ENCODE data around the gene MGAT4A.

Gene MGAT4A

DNA sequence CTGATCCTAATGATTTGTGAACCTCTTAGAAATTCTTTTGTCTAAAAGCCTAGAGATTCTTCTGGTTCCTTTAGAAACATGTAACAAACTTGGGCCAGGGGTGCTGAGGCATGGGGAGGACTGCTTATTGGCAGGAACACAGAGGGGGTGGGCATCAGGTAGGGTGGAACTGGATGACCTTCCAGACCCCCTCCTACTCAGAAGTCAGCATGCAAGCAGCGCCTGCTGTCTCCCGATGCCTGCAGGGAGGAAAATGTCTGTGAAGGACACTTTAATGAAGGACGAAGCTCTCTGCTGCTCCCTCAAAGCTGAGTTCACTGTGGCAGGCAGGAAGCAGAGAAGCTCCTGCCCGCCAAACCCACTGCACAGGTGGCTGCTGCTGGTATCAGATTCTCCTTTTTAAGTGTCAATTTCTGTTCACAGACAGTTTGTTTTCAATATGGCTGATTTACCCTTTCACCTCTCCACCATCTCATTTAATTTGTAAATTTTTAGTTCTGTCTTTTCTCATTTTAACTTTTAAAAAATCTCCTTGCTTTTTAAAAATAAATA, 142.0 kb downstream of the MGAT4A start:
- Mint-ChIP-seq H3K4me1 (peaks cover 45% of the 10 kb centered on the region), H3K9me3 (peaks cover 7% of the 10 kb centered on the region), H3K36me3 (ENCODE audit: low read depth) (peaks cover 36% of the 10 kb centered on the region), H3K27ac (peak overlapping the region; percentile 36), H3K27me3 (ENCODE audit: low read depth, poor library complexity) (peaks cover 2% of the 10 kb centered on the region), H3K4me3 (no peak overlapping the region)
- TF ChIP-seq, protein P1, sequence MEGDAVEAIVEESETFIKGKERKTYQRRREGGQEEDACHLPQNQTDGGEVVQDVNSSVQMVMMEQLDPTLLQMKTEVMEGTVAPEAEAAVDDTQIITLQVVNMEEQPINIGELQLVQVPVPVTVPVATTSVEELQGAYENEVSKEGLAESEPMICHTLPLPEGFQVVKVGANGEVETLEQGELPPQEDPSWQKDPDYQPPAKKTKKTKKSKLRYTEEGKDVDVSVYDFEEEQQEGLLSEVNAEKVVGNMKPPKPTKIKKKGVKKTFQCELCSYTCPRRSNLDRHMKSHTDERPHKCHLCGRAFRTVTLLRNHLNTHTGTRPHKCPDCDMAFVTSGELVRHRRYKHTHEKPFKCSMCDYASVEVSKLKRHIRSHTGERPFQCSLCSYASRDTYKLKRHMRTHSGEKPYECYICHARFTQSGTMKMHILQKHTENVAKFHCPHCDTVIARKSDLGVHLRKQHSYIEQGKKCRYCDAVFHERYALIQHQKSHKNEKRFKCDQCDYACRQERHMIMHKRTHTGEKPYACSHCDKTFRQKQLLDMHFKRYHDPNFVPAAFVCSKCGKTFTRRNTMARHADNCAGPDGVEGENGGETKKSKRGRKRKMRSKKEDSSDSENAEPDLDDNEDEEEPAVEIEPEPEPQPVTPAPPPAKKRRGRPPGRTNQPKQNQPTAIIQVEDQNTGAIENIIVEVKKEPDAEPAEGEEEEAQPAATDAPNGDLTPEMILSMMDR (IDR thresholded peaks at IDR 0.05), result no peak
- DNase-seq, result no peak

DNA sequence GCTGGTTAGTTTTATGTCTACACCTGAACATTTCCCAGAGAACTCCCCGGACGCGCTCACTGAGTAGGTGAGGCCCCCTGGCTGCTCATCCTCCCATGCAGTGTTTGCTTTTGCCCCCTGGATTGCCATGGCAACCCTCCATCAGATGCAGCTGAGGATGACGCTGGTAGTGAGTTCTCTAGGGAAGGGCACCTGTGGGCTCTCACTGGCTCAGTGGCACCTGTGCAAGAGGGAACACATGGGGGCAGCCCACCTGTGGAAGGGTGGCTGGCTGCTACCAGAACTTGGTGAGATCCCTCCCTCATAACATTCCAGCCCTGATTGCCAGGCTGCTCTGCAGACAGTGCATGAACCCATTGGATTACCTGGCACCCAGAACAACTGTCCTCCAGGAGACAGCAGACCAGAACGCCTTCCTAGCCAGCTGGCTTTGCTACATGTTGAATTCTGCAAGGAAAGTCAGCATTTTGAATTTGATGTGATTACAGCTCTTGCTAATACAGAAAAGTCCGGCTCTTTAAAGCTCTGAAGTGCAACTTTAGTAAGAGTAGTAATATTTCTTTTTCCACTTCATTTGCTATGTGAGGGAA, 144.3 kb downstream of the MGAT4A start:
- Mint-ChIP-seq H3K27me3 (ENCODE audit: low read depth, poor library complexity) (no peaks in the 10 kb centered on the region), H3K4me1 (peaks cover 48% of the 10 kb centered on the region), H3K27ac (peak overlapping the region; percentile 82), H3K4me3 (peak overlapping the region; percentile 28), H3K9me3 (no peaks in the 10 kb centered on the region), H3K36me3 (ENCODE audit: low read depth) (peaks cover 26% of the 10 kb centered on the region)
- peak; percentile 32 for DNase-seq
- TF ChIP-seq, protein P1 (IDR thresholded peaks at IDR 0.05), result no peak

DNA sequence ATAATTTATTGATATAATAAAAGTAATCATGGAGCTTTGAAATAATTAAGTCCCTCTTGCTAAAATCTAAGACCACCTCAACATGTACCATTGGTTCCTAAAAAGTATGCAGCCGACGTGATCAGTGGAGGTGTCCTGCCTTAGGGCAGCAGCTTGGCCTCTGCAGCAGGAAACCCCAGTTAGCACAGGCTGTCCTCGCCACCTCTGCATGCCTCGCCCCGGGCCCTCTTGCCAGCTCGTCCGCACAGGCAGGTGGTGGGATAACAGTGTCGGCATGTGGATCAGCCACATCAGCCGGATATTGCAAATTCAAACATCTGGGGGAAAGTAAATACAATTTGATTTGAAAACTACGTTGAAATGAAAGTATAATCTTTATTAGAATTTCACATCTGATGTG, 145.5 kb downstream of the MGAT4A start:
- H3K9me3 Mint-ChIP-seq, result no peaks in the 10 kb centered on the region
- peaks cover 48% of the 10 kb centered on the region for H3K4me1 Mint-ChIP-seq
- H3K27ac Mint-ChIP-seq, result no peak overlapping the region
- no peak for DNase-seq
- no peaks in the 10 kb centered on the region for H3K27me3 Mint-ChIP-seq (ENCODE audit: low read depth, poor library complexity)
- TF ChIP-seq, protein P1 (IDR thresholded peaks at IDR 0.05), result no peak
- peaks cover 13% of the 10 kb centered on the region for H3K36me3 Mint-ChIP-seq (ENCODE audit: low read depth)
- H3K4me3 Mint-ChIP-seq, result no peak overlapping the region

DNA sequence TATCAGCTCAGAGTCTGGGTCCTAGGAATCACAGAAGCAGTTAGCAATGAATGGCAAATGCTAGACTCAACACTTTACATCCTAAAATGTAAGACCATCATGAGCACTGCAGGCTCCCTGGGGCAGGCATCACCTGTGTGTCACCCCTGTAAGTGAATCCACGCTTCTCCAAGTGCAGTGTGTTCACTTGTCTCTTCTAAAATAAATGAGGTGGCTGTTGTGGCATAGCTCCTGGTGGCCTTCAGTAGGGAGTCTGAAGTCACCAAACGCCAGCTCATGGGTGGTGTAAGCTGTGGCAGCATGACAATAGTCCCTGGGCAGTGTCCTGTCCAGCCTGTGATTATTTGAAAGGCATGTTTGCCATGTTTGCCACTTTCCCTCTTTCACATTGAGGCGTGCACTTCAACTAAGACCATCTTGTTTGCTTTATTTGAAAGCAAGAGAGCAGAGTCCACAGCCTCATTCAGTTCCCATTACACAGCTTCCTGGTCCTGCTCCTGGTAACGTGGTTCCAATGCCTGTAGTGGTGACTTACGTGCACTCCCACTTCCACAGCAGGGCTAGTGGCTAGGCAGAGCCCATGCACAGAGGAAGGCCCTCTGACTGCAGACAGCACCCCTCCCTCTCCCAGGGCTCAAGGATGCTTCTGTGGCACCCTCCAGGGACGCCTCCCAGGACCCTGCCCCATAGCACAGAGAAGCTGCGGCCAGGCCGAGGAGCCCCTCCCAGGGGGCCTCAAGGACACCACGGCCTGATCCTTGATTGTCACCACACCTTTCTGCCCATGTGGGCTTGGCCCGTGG, 146.9 kb downstream of the MGAT4A start:
- H3K4me1 Mint-ChIP-seq, result peaks cover 43% of the 10 kb centered on the region
- H3K27me3 Mint-ChIP-seq (ENCODE audit: low read depth, poor library complexity), result no peaks in the 10 kb centered on the region
- H3K4me3 Mint-ChIP-seq, result no peak overlapping the region
- peak overlapping the region; percentile 80 for H3K27ac Mint-ChIP-seq
- TF ChIP-seq, protein P1 (IDR thresholded peaks at IDR 0.05), result no peak
- no peak for DNase-seq
- H3K9me3 Mint-ChIP-seq, result no peaks in the 10 kb centered on the region
- peaks cover 13% of the 10 kb centered on the region for H3K36me3 Mint-ChIP-seq (ENCODE audit: low read depth)

DNA sequence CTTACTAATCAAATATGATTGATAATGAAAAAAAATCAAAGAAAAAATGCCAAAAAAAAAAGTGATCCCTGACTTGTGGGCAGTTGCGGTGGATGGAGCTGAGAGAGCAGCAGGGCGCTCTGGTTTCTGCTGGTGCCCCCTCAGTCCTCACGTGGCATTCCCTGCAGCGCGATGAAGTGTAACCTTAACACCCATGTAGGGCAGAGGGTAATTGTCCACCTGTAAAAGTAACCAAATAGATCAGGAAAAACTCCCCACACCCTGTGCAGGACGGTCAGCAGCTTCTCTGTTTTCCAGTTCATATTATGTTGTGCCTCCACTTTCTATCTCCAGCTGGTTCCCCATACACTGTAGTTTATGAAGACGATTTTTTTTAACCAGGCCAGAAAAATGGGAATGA, 147.7 kb downstream of the MGAT4A start:
- Mint-ChIP-seq H3K4me1 (peaks cover 39% of the 10 kb centered on the region), H3K27ac (peak overlapping the region; percentile 80), H3K9me3 (no peaks in the 10 kb centered on the region), H3K4me3 (no peak overlapping the region), H3K27me3 (ENCODE audit: low read depth, poor library complexity) (no peaks in the 10 kb centered on the region), H3K36me3 (ENCODE audit: low read depth) (peaks cover 13% of the 10 kb centered on the region)
- TF ChIP-seq, protein P1 (IDR thresholded peaks at IDR 0.05), result no peak
- no peak for DNase-seq
